Renal pelvis (tissue), 4 donors: ENCODE measurements around the gene SLC39A3. TPM values are rescaled to one million over a fixed set of nuclear protein-coding genes. Genes with fewer than 3 reads are reported as not detected.
"Not testable (repeated sequence)": the region's sequence is repeated elsewhere in the genome, so short reads cannot be mapped to it uniquely, and the experiment has no call there.

ENCODE experiments used
- DNase-seq: peaks from one replicate; pipeline ENCODE4 v3.0.0-alpha.2; 2013
- polyA plus RNA-seq, 3 donors: library from polyadenylated mRNA; unstranded; fragments of 120-200 nt; gene quantifications; one replicate each; pipeline ENCODE4 v1.2.1, GENCODE V29; 2013; ENCODE audit not compliant: insufficient read length in 3 of 3

SLC39A3 gene
- polyA plus RNA-seq, 3 donors, result 28.4 to 36.9 (median 29.5) TPM

GRCh38 chr19:2714102-2714501, 25.7 kb downstream of the SLC39A3 start:
- DNase-seq, result not testable (repeated sequence)

GRCh38 chr19:2713170-2713569, 26.6 kb downstream of the SLC39A3 start:
- not testable (repeated sequence) for DNase-seq

GRCh38 chr19:2711875-2712205, 28.0 kb downstream of the SLC39A3 start:
- DNase-seq, result no peak

GRCh38 chr19:2711172-2711874, 28.5 kb downstream of the SLC39A3 start:
- no peak for DNase-seq

GRCh38 chr19:2706251-2706650, 33.6 kb downstream of the SLC39A3 start:
- DNase-seq, result no peak

- no peak for DNase-seq
Observed at GRCh38 chr19:2703691-2704216, 36.1 kb downstream of the SLC39A3 start.

- DNase-seq, result no peak
Observed at GRCh38 chr19:2703077-2703437, 36.8 kb downstream of the SLC39A3 start.

DNA sequence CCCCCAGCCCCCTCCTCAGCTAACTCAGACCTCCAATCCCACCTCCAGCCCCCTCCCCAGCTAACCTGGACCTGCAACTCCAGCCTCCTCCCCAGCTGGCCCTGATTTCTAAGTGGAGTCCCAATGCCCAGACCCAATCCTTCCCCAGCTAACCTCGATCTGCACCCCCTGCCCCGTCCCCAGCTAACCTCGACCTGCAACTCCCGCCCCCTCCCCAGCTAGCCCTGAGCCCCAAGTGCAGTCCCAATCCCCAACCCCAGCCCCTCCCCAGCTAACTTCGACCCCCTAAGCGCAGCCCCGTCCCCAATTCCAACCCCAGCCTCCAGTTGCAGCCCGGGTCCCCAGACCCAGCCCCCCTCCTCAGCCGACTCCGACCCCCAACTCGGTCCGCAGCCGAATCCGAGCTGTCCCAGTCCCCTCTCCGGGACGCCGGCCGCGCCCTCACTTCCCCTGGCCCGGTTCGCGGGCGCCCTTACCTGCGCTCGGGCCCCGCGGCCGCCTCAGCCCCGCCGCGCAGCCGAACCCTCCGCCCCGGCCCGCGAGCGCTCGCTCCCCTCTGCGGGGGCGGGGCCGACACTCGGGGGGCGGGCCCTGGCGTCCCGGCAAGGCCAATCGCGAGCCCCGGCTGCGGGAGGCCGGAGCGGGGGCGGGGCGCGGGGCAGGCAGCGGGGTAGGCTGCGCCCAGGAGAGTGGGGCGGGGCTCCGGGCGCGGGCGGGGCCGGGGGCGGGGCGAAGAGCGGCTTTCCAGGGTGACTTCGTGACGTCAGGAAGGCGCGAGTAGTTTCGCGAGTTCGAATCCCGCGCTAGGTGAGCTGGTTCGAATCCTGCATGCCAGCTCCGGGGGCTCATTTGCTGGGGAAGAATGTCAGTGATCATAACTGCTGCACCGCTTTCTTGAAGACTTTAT, 37.4 kb downstream of the SLC39A3 start, which contains the start of gene GNG7:
Gene GNG7 (minus strand): TSS at position 525 of the 907 bp plus-strand sequence. CDS start 182,006 bp downstream, outside the sequence.
- DNase-seq, result peak; percentile 93

DNA sequence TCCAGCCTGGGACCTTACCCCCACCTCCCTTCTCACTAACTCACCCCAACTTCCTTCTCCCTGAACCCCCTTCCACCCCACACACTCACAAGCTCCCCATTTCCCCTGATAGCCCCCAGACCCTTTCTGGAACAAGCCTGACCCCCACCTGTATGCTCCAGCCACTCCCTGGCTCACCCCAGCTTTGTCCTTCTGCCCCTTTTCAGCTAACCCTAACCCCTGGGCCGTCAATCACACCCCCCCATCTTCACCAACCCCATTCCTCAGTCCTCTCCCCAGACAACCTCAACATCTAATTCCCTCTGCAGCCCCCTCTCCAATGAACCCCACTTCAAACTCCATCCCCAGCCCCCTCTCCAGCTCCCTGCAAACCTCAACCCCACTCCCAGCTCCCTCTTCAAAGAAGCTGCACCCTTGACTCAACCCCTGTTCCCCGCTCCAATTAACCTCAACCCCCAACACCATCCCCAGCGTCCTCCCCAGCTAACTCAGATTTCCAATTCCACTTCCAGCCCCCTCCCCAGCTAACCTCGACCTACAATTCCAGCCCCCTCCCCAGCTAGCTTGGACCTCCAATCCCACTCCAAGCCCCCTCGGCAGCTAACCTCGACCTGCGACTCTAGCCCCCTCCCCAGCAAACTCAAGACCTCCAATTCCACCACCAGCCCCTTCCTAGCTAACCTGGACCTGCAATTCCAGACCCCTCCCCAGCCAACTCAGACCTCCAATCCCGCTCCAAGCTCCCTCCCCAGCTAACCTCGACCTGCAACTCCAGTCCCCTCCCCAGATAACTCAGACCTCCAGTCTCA, 38.3 kb downstream of the SLC39A3 start:
- DNase-seq, result no peak

- no peak for DNase-seq
Observed at GRCh38 chr19:2700660-2701360, 39.0 kb downstream of the SLC39A3 start.

DNA sequence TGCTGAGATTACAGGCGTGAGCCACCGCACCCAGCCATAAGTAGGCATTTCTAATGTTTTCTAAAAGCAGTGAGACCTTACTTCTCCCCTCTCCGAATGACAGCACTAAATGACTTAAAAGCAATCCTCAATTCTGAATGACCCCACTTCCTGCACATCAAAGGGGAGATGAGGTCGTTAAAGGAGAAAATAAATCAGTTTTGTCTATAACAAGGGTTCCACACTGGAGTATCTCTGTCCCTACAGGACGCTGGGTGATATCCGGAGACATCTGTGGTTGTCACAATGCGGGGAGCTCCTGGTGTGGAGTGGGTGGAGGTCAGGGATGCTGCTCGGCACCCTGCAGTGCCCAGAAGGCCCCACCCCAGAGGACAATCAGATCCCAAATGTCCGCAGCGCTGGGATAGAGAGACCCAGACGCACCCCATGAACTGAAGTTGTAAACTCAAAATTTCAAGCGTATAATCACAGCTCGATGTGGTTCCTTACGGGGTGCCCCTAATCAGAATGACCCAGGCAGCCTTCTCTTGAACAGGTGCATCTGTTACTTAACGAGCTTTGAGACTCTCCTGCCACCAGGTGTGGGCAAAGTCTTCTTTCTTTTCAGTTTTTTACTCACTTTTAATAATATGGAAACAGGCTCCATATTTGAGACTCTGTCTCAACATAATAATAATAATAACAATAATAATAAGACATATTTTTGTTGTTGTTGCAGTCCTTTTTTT, 40.2 kb downstream of the SLC39A3 start:
- DNase-seq, result no peak

DNA sequence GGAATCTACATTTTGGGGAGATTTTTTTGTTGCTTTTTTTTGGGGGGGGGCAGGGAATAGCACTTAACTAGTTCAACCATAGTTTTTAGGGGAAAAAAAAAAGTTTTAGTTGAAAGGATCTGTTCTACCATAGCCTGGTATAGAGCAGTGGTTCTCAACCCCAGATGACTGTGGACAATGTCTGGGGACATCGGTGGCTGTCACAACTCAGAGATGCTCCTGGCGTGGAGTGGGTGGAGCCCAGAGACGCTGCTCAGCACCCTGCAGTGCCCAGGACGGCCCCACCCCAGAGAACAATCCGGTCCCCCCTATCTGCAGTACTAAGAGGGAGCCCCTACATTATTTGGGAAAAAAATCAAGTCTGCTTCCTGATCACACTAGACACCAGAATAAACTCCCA, 45.6 kb downstream of the SLC39A3 start:
- no peak for DNase-seq

DNA sequence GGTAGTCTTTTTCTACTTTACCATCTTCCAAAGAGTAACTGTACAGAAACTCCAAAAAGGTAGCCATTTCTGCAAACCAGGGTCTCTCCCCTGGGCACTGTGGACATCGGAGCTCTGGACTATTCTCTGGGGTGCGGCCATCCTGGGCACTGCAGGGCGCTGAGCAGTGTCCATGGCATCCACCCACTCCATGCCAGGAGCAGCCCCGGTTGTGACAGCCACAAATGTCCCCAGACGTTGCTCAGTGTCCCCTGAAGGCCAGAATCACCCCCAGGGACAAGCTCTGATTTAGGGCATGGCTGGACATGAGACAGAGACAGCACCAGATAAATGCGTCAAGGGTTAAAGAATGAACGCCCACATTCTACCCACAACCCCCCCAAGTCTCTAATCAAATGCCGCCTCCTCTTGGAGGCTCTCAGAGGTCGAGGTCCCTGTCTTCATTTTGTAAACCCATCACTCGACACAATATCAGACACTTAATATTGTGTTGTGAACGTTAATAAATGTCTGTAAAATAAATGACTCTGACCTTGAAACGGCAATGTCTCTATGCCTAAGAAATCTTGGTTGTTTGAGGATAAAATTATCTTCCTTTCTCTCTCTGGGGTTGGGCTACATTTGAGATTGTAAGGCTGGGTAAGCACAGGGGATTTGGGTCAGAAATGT, 46.2 kb downstream of the SLC39A3 start:
- no peak for DNase-seq

- no peak for DNase-seq
Observed at GRCh38 chr19:2691951-2692350, 47.9 kb downstream of the SLC39A3 start.

GRCh38 chr19:2690856-2691255, 49.0 kb downstream of the SLC39A3 start:
- DNase-seq, result no peak

DNA sequence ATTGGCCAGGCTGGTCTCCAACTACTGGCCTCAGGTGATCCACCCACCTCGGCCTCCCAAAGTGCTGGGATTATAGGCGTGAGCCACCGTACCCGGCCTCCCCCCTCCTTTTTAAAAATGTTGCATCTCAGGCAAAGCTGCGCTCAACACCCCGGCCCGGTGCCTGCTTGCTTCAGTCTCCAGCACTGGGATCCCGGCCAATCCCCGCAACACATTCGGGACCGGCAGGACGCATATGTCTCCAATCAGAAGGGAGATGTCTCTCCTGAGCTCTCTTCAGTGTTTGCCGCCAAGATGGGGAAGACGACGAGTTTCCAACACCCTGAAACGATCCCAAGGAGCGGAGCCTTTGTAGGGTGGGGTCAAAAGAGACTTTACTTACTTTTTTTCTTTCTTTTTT, 53.5 kb downstream of the SLC39A3 start:
- DNase-seq, result no peak

DNA sequence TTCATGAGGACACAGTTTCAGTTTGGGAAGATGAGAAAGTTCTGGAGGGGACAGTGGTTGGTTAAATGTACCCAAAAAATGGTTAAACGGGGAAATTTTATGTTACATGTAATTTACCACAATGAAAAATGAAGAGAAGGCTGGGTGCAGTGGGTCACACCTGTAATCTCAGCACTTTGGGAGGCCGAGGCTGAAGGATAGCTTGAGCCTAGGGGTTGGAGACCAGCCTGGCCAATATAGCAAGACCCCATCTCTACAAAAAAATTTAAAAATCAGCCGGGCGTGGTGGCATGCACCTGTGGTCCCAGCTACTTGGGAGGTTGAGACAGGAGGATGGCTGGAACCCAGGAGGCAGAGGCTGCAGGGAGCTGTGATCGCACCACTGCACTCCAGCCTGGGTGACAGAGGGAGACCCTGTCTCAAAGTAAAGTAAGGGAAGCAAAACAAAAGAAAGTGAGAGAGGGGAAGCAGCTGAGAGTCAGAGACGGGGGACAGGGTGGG, 54.6 kb downstream of the SLC39A3 start:
- DNase-seq, result no peak

DNA sequence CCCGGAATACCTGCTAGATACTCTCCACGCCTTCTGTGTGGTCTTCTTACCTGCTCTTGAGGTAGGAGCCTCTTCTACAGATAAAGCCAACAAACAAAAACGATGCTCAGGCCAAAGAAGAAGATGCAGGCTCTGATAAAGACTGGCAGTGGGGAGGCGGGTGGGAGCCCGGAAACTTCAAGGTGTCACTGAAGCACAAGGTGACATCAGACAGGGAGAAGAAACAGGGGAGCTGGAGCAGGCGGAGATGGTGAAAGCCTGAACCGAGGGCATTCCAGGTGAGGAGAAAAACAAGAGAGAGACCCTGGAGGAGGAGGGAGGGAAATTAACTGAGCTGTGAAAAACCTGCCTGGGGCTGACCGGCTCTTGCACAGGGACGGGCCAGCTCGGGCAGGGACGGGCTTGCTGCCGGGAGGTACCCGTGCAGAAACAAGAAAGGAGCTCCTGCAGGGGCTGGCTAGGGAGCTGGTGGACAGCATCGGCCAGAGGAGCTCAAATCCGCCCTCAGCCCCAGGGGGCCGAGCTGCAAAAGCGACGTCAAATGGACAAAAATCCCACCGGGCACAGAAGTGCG, 56.3 kb downstream of the SLC39A3 start:
- DNase-seq, result no peak
